Bone marrow (tissue), 2 donors: ENCODE results near the gene TNIK.

ENCODE experiments used
- DNase-seq, 2 donors: peaks; one replicate each; lab custom pipeline; 2025; lab: John Stamatoyannopoulos, UW

TNIK gene

DNA sequence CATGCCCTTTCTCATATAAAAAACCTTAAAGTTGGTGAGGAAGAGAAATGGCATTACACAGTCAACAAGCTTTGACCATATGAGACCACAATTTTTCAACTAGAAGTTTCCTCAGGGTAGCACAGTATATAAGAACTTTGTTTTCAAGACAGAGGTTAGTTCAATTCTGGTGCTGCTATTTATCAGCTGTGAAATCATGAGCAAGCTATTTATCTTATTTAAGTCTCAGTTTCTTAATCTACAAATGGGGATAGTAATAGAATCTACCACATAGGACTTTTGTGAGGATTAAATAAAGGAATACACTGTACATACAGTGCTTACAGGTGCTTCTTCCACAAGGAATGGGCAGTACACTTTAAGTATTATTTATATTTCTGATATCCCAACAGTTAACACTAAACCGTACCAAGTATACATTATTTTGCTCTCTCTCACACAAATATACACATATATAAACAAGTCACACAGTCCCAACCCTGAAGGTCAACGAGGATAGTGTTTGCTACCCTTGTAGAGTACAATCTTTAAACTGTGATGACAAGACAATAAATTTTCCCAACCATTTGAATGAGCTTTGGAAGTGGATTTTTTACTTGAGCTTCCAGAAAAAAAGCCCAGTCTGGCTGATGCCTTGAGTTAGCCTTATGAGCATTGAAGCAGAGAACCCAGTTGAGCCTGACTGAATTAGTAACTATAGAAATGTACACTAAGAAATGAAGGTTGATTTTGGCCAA, 178.8 kb downstream of the TNIK start:
- DNase-seq: no peak

DNA sequence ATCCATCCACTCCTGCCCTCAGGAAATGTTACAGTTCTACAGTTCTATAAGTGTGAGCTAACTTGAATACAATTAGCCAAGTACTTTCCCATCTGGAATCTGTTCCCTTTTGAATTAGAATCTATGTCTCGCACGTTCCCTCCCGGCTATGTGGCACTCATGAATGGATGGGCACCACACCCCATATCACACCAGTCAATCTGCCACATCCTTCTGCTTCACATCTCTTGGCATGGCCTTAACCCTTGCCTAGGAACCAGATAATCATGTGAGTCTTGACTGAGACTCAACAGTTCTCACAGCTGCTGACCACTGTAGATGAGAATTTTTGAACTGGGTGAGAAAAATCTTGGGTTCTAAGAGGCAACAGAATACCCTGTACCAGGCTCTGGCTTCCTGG, 180.2 kb downstream of the TNIK start:
- DNase-seq: no peak

DNA sequence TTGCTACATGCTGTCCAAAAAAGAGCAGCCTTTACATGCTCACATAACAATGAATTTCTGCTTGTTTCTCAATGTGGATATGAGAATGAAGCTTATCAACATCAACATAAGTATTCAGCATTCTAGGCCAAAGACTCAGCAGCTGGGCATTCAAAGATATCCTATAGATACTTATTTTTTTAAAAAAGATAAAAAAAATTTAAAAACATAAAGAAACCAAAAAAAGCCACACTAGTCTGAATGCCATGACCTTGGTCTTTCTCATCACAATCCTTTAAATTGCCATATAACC, 182.0 kb downstream of the TNIK start:
- no peak for DNase-seq

DNA sequence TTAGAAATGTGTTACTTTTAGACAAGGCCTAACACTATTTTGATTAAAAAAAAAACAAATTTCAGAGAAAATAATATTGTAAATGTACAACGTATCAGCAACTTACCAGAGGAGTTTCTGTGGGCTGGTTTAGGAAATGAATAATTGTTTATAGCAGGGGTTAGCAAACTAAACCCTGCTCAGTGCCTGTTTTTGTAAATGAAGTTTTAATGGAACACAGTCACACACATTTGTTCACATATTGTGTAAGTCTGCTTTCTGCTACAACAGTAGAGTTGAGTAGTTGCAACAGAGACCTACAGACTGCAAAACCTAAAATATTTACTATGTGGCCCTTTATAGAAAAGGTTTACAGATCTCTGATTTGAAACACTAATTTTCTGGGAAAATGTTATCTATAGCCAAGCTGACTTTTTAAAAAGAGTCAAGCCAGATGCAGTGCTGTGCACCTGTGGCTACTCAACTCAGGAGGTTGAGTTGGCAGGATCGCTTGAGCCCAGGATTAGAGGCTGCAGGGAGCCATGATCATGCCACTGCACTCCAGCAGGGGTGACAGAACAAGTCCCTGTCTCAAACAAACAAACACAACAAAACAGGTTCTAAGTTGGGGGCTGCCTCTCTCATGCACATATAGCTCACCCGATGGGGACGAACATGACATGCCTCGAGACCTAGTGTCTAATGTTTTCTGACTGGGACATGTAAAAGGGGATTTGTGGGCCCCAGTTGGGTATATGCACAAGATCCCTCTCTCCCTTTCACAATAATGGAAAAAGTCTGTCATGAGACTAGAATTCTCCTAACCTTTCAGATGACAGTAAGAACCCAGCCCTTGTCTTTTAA, 182.5 kb downstream of the TNIK start:
- no peak for DNase-seq

DNA sequence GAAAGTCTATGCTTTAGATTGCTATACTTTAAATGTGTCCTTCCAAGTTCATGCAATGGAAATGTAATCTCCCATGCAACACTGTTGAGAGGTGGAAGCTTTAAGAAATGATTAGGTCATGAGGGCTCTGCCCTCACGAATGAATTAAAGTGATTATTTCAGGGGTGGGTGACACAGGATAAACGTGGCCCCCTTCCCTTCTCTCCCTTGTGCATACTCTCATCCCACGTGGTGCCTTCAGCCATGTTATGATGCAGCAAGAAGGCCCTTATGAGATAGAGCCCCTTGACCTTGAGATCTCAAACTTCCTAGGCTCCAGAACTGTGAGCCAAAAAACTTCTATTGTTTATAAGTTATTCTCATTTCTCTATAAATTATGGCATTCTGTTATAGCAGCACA, 183.3 kb downstream of the TNIK start:
- DNase-seq: no peak

DNA sequence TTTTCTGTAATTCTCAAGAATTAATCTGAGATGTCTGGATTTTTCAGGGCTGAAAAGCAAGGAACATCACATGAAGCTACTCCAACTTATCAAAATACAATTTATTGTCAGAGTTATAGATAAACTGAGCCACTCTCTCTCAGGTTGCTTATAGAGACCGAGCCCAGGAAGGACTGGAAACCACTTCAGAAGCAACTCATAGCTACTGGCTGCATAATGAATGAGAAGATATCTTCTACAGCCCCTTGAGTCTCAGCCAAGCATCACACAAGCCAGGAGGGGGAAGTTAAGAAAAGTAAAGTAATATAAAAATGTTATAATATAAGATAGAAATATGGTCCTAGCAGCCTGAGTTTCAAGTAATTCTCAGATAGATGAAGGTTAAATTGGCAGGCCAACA, 186.0 kb downstream of the TNIK start:
- no peak for DNase-seq

DNA sequence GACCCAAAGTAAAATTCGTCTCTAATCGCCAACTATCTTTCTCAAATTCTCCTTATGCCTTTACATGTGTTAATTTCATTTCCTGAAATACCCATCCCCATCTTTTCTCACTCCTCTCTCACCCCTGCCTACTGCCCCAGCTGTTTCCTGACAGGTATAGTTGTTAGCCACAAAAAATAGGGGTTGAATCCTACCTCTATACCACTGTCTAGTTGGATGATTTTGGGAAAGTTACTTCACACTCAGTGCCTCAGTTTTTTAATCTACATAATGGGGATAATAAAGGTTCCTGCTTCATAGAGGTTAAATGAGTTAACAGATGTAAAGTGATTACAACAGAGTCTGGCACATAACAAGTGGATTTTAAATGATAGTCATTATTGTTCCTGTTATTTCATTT, 189.7 kb downstream of the TNIK start:
- DNase-seq: no peak

DNA sequence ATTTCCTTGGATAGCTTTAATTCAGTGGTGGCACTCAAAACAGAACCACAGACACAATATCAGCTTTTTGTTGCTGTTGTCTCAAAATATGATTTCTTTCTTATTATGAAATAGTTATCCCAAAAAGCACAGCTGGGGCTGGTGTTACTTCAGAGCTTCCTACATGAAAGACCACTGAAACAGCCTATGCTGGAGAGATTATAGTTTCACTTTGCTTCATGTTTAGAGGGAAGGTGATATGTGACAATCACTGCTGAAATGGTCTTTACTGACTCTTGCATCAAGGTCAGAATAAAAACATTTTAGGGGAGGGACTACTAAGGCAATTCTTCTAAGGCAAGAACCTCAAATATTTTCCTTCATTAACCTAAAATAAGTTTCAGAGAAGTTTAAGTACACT, 190.7 kb downstream of the TNIK start:
- DNase-seq: peak in 1 of 2 donors; percentile 33

DNA sequence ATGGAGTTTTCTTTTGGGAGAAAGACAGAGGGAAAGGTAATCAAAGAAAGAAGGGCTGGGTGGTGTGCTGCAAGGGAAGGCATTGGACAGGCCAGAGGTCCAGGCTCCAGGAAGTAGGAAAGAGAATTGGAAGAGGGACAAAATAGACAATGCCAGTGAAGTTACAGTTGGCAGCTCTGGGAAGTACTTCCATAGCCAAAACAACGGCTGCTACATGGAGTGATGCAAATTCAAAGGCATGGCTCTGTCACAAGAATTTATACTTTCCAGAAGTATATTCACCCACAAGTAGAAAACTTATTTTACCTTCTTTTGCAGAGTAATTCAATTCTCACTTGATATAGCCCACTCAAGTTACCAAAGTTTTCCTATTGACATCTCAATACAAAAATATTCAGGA, 191.5 kb downstream of the TNIK start:
- no peak for DNase-seq

DNA sequence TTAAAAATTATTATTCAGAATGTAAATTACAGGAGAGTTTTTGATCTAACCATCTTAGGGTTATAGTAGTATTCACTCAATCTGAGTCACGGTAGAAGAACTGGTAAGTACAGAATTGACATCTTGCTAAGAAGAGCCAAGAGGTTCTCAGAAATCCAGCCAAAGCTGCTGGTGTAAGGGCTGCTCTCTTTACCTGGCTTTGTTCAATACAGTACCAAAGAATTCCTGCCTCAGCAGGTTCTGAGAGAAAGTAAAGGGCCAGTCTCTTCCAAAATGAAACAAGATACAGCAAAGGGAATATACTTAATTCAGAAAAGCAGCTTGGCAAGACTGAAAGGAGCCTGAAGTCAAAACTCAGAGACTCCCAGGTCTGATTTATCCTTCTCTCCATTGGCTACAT, 193.1 kb downstream of the TNIK start:
- DNase-seq: no peak

DNA sequence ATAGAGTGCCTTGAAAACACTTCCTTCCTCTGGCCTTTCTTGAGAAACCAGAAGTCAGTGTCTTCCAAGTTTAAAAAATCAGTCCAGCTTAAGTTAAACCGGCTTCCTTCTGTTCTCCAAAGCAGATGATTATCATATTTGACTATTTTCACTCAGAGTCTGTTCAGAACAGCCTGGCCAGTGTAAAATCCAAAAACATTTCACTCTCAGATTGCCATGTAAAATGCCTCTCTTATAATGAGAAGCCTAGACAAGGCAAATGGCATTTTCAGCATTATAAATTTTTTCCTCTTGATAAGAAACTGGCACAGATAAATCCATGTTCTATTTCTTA, 193.5 kb downstream of the TNIK start:
- peak in 1 of 2 donors; percentile 32 for DNase-seq

DNA sequence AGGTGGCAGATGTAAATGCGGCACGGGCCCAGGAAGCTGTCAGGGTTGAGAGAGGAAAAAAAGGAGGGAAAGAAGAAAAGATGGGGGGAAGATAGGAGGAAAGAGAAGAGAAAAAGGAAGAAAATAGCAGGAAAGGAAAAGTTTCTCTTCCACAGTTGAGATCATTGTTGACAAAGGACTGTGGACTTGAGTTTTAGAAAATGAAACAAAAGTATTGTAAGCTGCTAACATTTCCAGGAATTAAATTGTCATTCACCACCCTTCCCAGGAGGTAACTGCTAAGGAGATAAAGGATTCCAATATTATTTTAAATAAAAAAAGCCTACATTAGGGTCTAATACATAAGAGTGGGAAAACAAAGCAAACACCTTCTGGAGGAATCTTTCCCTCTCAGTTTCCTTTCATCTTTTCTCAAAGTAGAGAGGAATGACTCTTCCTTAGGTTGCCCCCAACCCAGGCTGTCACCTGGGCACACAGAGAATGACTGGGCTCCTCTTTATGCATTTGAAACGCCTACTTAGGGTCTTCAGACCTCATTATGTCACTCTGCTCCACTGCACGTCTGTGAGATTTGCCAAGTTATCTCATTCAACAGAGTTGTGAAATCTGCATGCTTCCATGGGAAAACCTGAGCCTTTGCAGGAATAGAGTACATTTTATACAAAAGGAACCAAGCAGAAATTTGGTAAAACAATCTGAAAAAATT, 194.0 kb downstream of the TNIK start:
- no peak for DNase-seq

DNA sequence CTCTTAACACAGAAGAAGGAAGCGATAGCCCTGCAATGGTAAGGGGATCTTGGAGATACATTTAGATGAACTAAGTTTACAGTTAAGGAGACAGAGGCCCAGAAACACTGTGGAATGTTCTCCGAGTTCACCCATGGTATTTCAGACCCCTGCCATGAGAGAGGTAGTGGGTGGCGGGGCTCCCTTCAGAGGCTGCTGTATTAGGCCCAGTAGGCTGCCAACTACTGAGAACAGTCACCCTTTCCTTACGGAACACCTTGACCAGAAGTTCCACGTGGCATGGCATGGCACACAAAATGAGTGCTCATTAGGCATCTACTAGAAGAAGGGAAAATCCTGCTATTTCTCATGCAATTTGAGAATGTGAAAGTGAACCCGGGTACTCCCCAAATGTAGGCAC, 195.4 kb downstream of the TNIK start:
- no peak for DNase-seq

DNA sequence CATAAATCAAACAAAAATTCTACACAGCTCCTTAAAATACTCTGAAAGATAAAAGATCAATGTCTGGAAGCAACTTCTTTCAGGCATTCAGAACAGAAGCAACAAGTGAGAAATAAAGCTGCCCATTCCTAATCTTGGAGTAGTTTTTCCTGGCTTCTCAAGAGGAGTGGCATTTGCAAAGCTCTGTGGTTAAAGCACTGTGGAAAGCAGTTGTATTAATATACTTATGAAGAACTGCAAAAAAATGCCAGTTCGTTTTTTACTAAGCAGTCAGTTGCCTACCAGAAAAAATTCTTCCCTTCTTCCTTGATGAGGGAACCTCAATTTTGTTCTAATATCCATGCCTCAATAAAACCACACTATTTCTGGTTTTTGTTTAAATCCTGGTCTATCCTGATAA, 197.8 kb downstream of the TNIK start:
- DNase-seq: no peak

DNA sequence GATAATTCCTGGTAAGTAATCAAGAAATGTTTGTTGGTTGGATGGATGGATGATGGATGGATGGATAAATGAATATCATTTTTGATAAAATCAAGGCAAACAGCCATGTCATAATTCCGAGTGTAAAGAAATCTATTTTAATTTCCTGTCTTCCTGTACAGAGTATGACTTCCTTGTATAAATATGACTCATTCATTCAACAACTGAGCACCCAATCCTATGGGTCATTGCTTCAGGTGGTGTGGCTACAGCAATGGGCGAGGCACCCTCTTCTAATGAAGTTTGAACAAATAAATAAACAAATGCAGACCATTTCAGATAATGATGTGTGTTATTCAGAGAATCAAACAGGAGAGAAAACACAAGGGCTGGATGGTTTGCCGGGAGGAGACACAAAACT, 198.7 kb downstream of the TNIK start:
- DNase-seq: no peak

DNA sequence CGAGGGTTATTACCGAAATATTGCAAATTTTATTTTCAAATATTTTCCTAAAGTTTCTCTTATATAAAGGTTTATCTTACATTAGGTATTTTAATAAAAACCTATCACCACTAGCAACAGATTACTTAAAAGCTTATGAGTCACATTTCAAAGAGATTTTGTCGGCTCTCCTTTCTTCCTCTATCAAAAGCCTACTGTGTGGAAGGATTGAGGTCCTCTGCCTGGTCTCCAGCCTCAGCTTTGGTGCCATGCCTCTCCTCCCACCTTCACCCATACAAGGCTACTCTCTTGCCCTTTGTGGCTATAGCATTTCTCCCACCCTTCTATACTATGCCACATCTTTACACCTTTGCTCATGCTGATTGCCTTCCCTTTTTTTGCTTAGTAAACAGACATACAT, 199.3 kb downstream of the TNIK start:
- no peak for DNase-seq

DNA sequence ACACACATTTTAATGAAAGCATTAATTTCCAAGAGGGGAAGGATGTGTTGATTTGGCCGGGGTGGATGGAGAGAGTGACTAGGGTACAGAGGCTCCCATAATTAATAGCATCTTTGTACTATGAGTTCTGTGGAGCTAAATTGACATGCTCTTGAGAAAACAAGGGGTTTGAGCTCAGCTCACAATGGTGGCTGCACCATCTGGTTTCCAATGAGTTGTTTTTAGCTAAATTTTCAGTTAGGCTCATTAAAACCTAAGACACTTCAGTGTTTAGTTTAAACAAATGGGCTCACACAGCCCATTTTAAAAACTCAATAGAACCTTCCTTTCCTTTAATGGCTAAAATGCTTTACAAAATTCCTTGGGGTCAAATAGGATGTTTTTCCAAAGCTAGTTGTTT, 199.7 kb downstream of the TNIK start:
- no peak for DNase-seq

DNA sequence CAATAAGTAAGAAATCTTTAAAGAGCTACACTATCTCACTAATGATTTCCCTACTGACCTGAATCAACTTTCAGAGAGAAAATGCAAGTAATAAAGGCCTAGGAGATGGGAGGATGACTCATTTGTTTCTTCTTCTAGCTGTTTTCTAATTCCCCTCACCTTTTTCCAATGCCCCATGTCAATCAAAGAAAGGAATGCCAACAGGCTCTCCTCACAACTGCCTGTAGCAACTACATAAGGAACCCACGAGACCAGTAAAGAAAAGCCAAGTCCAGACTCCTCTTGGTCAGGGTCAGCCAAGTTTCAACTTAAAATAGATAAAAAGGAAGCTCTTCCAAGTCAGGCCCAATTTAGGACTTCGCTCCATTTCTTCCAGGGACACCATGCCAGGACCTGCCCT, 201.9 kb downstream of the TNIK start:
- DNase-seq: no peak

DNA sequence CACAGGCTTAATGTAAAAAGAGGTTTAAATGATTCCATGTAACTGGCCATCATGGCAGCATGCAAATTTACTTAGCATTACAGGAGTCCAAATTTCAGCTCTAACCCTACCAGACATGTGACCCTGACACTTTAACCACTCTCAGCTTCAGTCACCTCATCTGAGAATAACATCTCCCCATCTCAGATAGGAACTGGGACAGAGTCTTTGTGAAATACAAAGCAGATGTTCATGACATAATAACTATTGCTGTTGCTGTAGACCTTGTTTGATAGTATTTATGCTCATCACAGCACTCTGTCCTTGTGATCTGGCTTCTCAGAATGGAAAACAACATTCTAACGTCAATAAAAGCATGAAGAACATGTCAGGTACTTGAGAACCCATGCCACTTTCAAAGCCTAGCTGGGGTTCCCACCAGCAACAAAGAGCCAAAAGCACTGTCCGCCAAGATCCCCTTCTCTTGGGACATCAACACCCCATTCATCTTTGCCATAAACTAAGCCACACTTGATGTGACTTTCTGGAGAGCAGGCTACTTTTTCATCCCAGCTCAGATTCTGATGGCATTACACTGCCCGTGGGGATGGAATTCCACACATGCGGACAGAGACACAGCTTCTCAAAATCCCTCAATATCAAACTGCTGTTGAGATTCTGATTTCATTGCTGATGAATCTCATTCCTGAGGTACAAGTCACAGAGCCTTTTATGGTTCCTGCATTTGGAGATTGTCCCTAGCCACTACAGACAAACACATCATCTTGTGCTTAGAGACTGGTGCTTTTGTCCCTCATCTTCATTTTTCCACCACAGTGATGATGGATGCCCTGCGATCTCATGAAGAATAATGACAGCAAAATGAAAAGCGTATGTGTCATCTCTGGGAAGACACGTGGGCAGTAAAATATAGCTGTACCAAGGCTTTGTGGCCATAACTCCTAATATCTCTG, 202.7 kb downstream of the TNIK start:
- no peak for DNase-seq

DNA sequence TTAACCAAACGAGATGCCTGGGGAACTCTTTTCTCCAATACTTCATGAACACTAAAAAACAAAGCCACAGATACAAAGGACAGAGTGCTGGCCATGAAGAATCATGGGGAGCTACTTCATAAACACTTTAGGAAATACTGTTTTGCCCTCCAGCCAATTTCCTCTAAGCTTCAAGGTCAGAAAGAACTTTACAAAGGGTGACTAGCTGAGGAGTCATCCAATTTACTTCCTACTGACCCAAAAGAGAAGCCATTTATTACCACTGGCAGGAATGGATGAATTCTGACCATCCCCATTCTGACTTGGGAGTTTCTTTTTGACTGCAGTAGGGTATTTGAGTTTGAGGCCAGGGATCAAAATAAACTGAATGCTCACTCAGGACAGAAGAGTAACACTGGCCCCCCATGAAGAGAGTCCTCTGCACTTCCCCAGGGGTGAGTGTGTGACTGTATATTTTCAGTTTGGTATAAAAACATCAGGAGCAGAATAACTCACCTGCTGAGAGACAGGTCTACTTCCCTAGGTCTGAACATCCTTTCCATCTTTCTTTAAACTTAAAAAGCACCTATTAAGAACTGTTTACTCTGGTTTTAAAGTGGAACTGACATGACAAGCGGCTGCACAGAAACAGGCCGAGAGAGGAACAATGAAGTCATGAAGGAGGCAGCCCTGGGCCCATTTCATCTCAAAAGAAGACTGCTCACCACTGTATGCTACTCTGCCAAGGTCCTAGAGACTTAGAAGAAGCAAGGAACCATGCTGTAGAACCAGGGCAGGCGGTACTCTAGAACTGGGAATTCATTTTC, 203.6 kb downstream of the TNIK start:
- no peak for DNase-seq

DNA sequence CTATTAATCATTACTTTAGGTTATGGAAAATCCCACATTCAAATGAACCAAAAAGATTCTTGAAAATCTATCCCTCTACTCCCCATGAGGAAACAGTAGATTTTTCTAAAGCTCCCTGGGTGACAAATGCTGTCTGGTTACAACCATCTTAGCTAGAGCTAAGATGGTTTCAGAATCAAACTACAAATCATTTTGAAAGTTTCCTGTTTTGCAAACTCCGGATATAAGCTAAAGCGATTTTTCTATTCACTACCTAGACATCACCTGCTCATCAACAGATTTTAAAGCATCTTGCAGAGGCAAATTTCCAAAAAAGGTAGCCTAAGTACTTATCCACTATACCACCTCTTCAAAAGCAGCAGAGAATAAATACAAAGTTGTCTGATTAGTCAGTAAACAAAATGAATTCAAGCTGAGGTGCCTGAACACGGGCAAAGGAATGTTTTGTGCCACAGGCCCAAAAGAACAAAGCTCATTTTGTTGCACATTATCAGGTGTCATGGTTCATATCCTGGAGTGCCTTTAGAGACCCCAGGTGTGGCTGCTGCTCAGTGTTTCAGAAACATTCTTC, 204.9 kb downstream of the TNIK start:
- DNase-seq: peak in 1 of 2 donors; percentile 43
